Measurements from ENCODE around the gene STOX1. TPM values are rescaled to one million over a fixed set of nuclear protein-coding genes. Genes with fewer than 3 reads are reported as not detected.

Gene STOX1
- total RNA-seq, 1 experiment from 2014 or later: 0.16 TPM

GRCh38 chr10:68787813-68788212 is 39.5 kb upstream of the STOX1 start:
- no peak for TF ChIP-seq CTCF (IDR thresholded peaks at IDR 0.05; ENCODE audit: unreplicated experiment)
- CTCF ChIA-PET: interaction anchor here (1.5 kb wide), 1 partner anchor 9 kb away, joined by 4 read pairs; no protein-coding TSS in a partner anchor
- no peak for DNase-seq (ENCODE audit: unreplicated experiment)
- intact Hi-C loops (cut with micrococcal nuclease): no loop called here
- Mint-ChIP-seq H3K4me3 (ENCODE audit: unreplicated experiment) (no peak overlapping the region), H3K27me3 (ENCODE audit: insufficient read depth, unreplicated experiment) (no peaks in the 10 kb centered on the region), H3K4me1 (ENCODE audit: insufficient read depth, unreplicated experiment) (no peaks in the 10 kb centered on the region), H3K36me3 (ENCODE audit: insufficient read depth, unreplicated experiment) (peaks cover 98% of the 10 kb centered on the region), H3K27ac (ENCODE audit: low read depth, unreplicated experiment) (no peak overlapping the region), H3K9me3 (ENCODE audit: unreplicated experiment) (no peaks in the 10 kb centered on the region)
- POLR2A ChIA-PET: interaction anchor here (0.9 kb wide), 1 partner anchor 113 kb away, joined by 4 read pairs; no protein-coding TSS in a partner anchor
- no TSS peak for BruUV-seq (replicated peaks)

- TF ChIP-seq CTCF (IDR thresholded peaks at IDR 0.05; ENCODE audit: unreplicated experiment): no peak
- no TSS peak for BruUV-seq (replicated peaks)
- H3K9me3 Mint-ChIP-seq (ENCODE audit: unreplicated experiment): no peaks in the 10 kb centered on the region
- CTCF ChIA-PET: interaction anchor here (0.7 kb wide), 1 partner anchor 9 kb away, joined by 3 read pairs; no protein-coding TSS in a partner anchor
- no peaks in the 10 kb centered on the region for H3K27me3 Mint-ChIP-seq (ENCODE audit: insufficient read depth, unreplicated experiment)
- intact Hi-C loops (cut with micrococcal nuclease): no loop called here
- no peak for DNase-seq (ENCODE audit: unreplicated experiment)
- no peak overlapping the region for H3K4me3 Mint-ChIP-seq (ENCODE audit: unreplicated experiment)
- POLR2A ChIA-PET: interaction anchor here (0.7 kb wide), 1 partner anchor 167 kb away, joined by 3 read pairs; no protein-coding TSS in a partner anchor
- H3K27ac Mint-ChIP-seq (ENCODE audit: low read depth, unreplicated experiment): no peak overlapping the region
- no peaks in the 10 kb centered on the region for H3K4me1 Mint-ChIP-seq (ENCODE audit: insufficient read depth, unreplicated experiment)
- peaks cover 98% of the 10 kb centered on the region for H3K36me3 Mint-ChIP-seq (ENCODE audit: insufficient read depth, unreplicated experiment)
These were observed 36.9 kb upstream of the STOX1 start for GRCh38 chr10:68790476-68790875.

- intact Hi-C loops (cut with micrococcal nuclease): loop anchor here (1.0 kb wide), 1 partner anchor 105 kb away; no protein-coding TSS in a partner anchor
- POLR2A ChIA-PET: no interaction called here
- H3K36me3 Mint-ChIP-seq (ENCODE audit: insufficient read depth, unreplicated experiment): peaks cover 87% of the 10 kb centered on the region
These were observed 35.2 kb upstream of the STOX1 start for GRCh38 chr10:68792115-68792514.

More at GRCh38 chr10:68792115-68792514, 35.2 kb upstream of the STOX1 start:
- no TSS peak for BruUV-seq (replicated peaks)
- no peak overlapping the region for H3K4me3 Mint-ChIP-seq (ENCODE audit: unreplicated experiment)
- no peak for TF ChIP-seq CTCF (IDR thresholded peaks at IDR 0.05; ENCODE audit: unreplicated experiment)
- no peaks in the 10 kb centered on the region for H3K27me3 Mint-ChIP-seq (ENCODE audit: insufficient read depth, unreplicated experiment)
- no peak for DNase-seq (ENCODE audit: unreplicated experiment)
- no peaks in the 10 kb centered on the region for H3K4me1 Mint-ChIP-seq (ENCODE audit: insufficient read depth, unreplicated experiment)
- H3K27ac Mint-ChIP-seq (ENCODE audit: low read depth, unreplicated experiment): no peak overlapping the region
- no peaks in the 10 kb centered on the region for H3K9me3 Mint-ChIP-seq (ENCODE audit: unreplicated experiment)
- CTCF ChIA-PET: interaction anchor here (0.6 to 0.9 kb wide), 4 partner anchors 16 to 296 kb away, joined by 3 to 8 read pairs (median 4); no protein-coding TSS in a partner anchor

All from MCF 10A (cell line).